A549 (cell line): Measurements from ENCODE around the gene ZHX3.

Source experiments
- CBX8 ChIP-seq: fragments of 200-600 bp; sonication (generic); IDR thresholded peaks from 2 replicates; pipeline ENCODE4 v1.6.1; 2016
- CEBPB ChIP-seq, 2 experiments: fragments of >200 bp in 1 of 2; sonication (Bioruptor Twin) in 1 of 2; formaldehyde crosslinking in 1 of 2; IDR thresholded peaks; 2 replicates each; pipeline ENCODE4 v1.6.1; 2012 to 2016
- ELK1 ChIP-seq: fragments of 150-350 bp; IDR thresholded peaks from 2 replicates; pipeline ENCODE4 v1.6.1; 2014; ENCODE audit warnings: low read depth, mild to moderate bottlenecking, low read length
- EP300 ChIP-seq, 2 experiments: fragments of >200 bp; sonication (Bioruptor Twin); formaldehyde crosslinking; IDR thresholded peaks; 2 replicates in 1 of 2; 3 replicates in 1 of 2; pipeline ENCODE4 v1.6.1; 2016 to 2017
- ESRRA ChIP-seq: fragments of 150-350 bp; IDR thresholded peaks from 2 replicates; pipeline ENCODE4 v1.6.1; 2014; ENCODE audit warnings: mild to moderate bottlenecking, low read length, borderline replicate concordance
- HOXB5 ChIP-seq: fragments of 250-450 bp; sonication (Bioruptor Pico); IDR thresholded peaks from 2 replicates; pipeline ENCODE4 v1.5.0; 2020; ENCODE audit warnings: mild to moderate bottlenecking, moderate library complexity
- MYC ChIP-seq: IDR thresholded peaks from 2 replicates; pipeline ENCODE4 v1.6.1; 2012; ENCODE audit warnings: mild to moderate bottlenecking, inconsistent platforms, low read length, improper control_type of control experiment, borderline replicate concordance
- POLR2A ChIP-seq: IDR thresholded peaks from 2 replicates; pipeline ENCODE4 v1.6.1; 2012; ENCODE audit warnings: mild to moderate bottlenecking, low read length
- REST ChIP-seq: fragments of 200-600 bp; sonication (generic); IDR thresholded peaks from 2 replicates; pipeline ENCODE4 v1.6.1; 2016; ENCODE audit warnings: antibody characterized with exemption, mild to moderate bottlenecking, moderate library complexity
- RFX5 ChIP-seq: fragments of 450-650 bp; IDR thresholded peaks from 2 replicates; pipeline ENCODE4 v1.7.1; 2014; ENCODE audit warnings: antibody characterized with exemption, mild to moderate bottlenecking, moderate library complexity
- RNF2 ChIP-seq: fragments of 200-600 bp; sonication (generic); IDR thresholded peaks from 2 replicates; pipeline ENCODE4 v1.6.1; 2016; ENCODE audit warnings: low read depth, mild to moderate bottlenecking, antibody characterized with exemption, moderate library complexity, borderline replicate concordance
- ZNF302 ChIP-seq: fragments of 250-450 bp; sonication (Bioruptor Pico); IDR thresholded peaks from 2 replicates; pipeline ENCODE4 v1.9.0; 2021; ENCODE audit warnings: inconsistent platforms, mild to moderate bottlenecking, moderate library complexity
- TF ChIP-seq, protein P1 (sequence below): fragments of >200 bp; sonication (Bioruptor Twin); formaldehyde crosslinking; IDR thresholded peaks from 3 replicates; pipeline ENCODE4 v1.5.1; 2016
- TF ChIP-seq, protein P2 (sequence below): IDR thresholded peaks from 2 replicates; pipeline ENCODE4 v1.6.1; 2012

- TF ChIP-seq, protein P1, sequence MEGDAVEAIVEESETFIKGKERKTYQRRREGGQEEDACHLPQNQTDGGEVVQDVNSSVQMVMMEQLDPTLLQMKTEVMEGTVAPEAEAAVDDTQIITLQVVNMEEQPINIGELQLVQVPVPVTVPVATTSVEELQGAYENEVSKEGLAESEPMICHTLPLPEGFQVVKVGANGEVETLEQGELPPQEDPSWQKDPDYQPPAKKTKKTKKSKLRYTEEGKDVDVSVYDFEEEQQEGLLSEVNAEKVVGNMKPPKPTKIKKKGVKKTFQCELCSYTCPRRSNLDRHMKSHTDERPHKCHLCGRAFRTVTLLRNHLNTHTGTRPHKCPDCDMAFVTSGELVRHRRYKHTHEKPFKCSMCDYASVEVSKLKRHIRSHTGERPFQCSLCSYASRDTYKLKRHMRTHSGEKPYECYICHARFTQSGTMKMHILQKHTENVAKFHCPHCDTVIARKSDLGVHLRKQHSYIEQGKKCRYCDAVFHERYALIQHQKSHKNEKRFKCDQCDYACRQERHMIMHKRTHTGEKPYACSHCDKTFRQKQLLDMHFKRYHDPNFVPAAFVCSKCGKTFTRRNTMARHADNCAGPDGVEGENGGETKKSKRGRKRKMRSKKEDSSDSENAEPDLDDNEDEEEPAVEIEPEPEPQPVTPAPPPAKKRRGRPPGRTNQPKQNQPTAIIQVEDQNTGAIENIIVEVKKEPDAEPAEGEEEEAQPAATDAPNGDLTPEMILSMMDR = no peak
- TF ChIP-seq RFX5 (no peak), ZNF302 (no peak), REST (no peak), ESRRA (no peak), CEBPB (IDR thresholded peaks at IDR 0.05) (no peak), POLR2A (no peak), HOXB5 (no peak), EP300 (IDR thresholded peaks at IDR 0.05) (no peak), ELK1 (no peak), RNF2 (no peak), CBX8 (no peak), MYC (no peak)
- TF ChIP-seq, protein P2, sequence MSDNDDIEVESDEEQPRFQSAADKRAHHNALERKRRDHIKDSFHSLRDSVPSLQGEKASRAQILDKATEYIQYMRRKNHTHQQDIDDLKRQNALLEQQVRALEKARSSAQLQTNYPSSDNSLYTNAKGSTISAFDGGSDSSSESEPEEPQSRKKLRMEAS = no peak
Measured at GRCh38 chr20:41230136-41230535, 87.4 kb downstream of the ZHX3 start.
